Keratinocyte (primary cell): Measurements from ENCODE around the gene PRLR. TPM values are rescaled to one million over a fixed set of nuclear protein-coding genes. Genes with fewer than 3 reads are reported as not detected.

Source experiments
- DNase-seq: peaks from one replicate; pipeline ENCODE4 v3.0.0-alpha.2; 2011; ENCODE audit warnings: low read depth, missing footprints, low spot score
- FAIRE-seq: peaks from 2 replicates; lab custom pipeline; 2011; peaks lifted over from hg19 to GRCh38; lab: Jason Lieb, UNC
- H2AFZ ChIP-seq: 2 replicates; pipeline ENCODE4 v1.6.0; 2012; ENCODE audit warnings: low read length, control low read depth, inconsistent platforms; ENCODE audit not compliant: control insufficient read depth
- H3K27ac ChIP-seq: 2 replicates; pipeline ENCODE4 v1.5.1; 2011; ENCODE audit warnings: low read length; ENCODE audit not compliant: control insufficient read depth, insufficient read depth
- H3K27me3 ChIP-seq: 3 replicates; pipeline ENCODE4 v1.6.0; 2011; ENCODE audit warnings: low read length; ENCODE audit not compliant: control insufficient read depth, insufficient read depth; ENCODE audit errors: extremely low read depth
- H3K36me3 ChIP-seq, 2 experiments: 2 replicates in 1 of 2; 3 replicates in 1 of 2; pipeline ENCODE4 v1.5.1; 2011; ENCODE audit warnings: low read length in 2 of 2, mild to moderate bottlenecking in 1 of 2; ENCODE audit not compliant: control insufficient read depth in 2 of 2, insufficient read depth in 2 of 2; ENCODE audit errors: extremely low read depth in 1 of 2
- H3K4me1 ChIP-seq: 3 replicates; pipeline ENCODE4 v1.5.1; 2011; ENCODE audit warnings: low read length; ENCODE audit not compliant: control insufficient read depth, insufficient read depth; ENCODE audit errors: extremely low read depth
- H3K4me2 ChIP-seq: 3 replicates; pipeline ENCODE4 v1.6.0; 2011; ENCODE audit warnings: low read depth, low read length; ENCODE audit not compliant: control insufficient read depth, insufficient read depth; ENCODE audit errors: extremely low read depth
- H3K4me3 ChIP-seq, 3 experiments: fragments of 200-600 bp in 1 of 3; sonication (generic) in 1 of 3; 2 replicates in 2 of 3; 3 replicates in 1 of 3; pipeline ENCODE4 v1.5.1; 2011 to 2016; ENCODE audit warnings: low read length in 3 of 3, mild to moderate bottlenecking in 3 of 3, control low read depth in 2 of 3, inconsistent platforms in 1 of 3, low read depth in 1 of 3, mixed read lengths in 1 of 3, mixed run types in 1 of 3, moderate library complexity in 1 of 3; ENCODE audit not compliant: control insufficient read depth in 2 of 3, insufficient read depth in 2 of 3; ENCODE audit errors: extremely low read depth in 1 of 3
- H3K79me2 ChIP-seq: 2 replicates; pipeline ENCODE4 v1.6.0; 2012; ENCODE audit warnings: low read length; ENCODE audit not compliant: control insufficient read depth, insufficient read depth
- H3K9ac ChIP-seq: 3 replicates; pipeline ENCODE4 v1.6.0; 2011; ENCODE audit warnings: low read length; ENCODE audit not compliant: control insufficient read depth, insufficient read depth; ENCODE audit errors: extremely low read depth
- H3K9me1 ChIP-seq: 3 replicates; pipeline ENCODE4 v1.6.0; 2011; ENCODE audit warnings: low read length; ENCODE audit not compliant: control insufficient read depth, insufficient read depth; ENCODE audit errors: extremely low read depth
- H3K9me3 ChIP-seq: 2 replicates; pipeline ENCODE4 v1.5.1; 2012; ENCODE audit warnings: low read depth, low read length; ENCODE audit not compliant: control insufficient read depth
- H4K20me1 ChIP-seq: 3 replicates; pipeline ENCODE4 v1.6.0; 2011; ENCODE audit warnings: low read length; ENCODE audit not compliant: control insufficient read depth, insufficient read depth; ENCODE audit errors: extremely low read depth
- EZH2 ChIP-seq: IDR thresholded peaks from one replicate; pipeline ENCODE4 v1.6.1; 2012; ENCODE audit warnings: inconsistent platforms, mild to moderate bottlenecking, low read length, moderate library complexity
- dilution Hi-C: fragments of 300-500 bp; cut with MboI; formaldehyde crosslinking; loops from one replicate; pipeline ENCODE4 v1.7.0; 2020; ENCODE audit warnings: low sequenced_read_pairs; ENCODE audit not compliant: extremely low pct_ligation_motif_present
- polyA plus RNA-seq, 5 experiments: library from polyadenylated mRNA; depleted of rRNA in 3 of 5; stranded (reverse) in 3 of 5; stranded (forward) in 1 of 5; unstranded in 1 of 5; fragments of >200 nt; gene quantifications; 1 replicate in 1 of 5; 2 replicates in 3 of 5; 3 replicates in 1 of 5; pipeline versions ENCODE4 v1.2.1 to v1.2.3, GENCODE V29; 2011 to 2012; ENCODE audit warnings: missing spikeins in 2 of 5, low read depth in 1 of 5, low replicate concordance in 1 of 5
- TF ChIP-seq, protein P1 (sequence below), 3 experiments: IDR thresholded peaks in 1 of 3; conservative IDR thresholded peaks in 1 of 3; optimal IDR thresholded peaks in 1 of 3; 2 replicates in 2 of 3; 3 replicates in 1 of 3; pipeline versions ENCODE3 to v1.5.1; 2011; ENCODE audit warnings: low read length in 3 of 3, mild to moderate bottlenecking in 3 of 3, moderate library complexity in 2 of 3, control low read depth in 1 of 3, inconsistent platforms in 1 of 3; ENCODE audit not compliant: insufficient read depth in 2 of 3; ENCODE audit errors: extremely low read depth in 1 of 3

PRLR gene
- polyA plus RNA-seq, 1 donor (not counting 4 experiments of a cell fraction or from before 2014, with no cell fraction given): 0.04 TPM

DNA sequence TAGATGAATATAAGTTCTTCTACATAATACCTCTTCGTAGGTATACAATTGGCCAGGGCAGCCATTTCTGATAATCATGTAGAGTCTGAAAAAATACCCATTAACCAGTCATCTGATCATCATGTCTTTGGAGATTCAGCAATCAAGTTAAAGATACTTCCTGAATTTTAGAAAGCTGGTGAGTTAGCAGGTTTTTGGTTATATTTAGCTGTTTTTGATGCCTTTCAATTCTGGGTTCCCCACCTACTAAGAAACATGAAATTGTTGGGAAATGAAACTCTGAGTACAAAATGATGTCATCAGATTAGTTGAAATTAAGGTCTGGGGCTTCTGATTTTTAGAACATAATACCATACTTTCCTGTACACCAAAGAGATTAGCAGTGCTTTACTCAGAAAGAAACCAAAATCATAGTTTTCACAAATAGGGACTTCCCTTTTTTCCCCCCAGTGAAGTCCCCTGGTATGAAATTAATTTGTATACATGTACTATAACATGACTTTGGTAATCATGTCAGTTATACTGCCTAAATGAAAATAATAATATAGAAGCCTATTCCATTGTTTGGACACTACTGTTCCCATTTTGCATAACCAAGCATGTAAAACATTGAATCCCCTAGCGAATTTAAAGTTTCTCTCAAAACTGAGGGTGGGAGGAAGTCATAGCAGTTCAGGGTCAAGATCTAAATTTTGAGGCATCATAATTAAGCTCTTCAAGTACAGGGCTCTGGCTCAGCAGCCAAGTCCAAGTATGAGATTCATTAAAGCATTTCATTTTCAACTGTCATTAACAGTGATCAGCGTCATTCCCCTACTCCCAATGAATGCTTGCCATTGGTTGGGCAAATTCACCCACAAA is 17.9 kb downstream of the PRLR start:
- Histone ChIP-seq H4K20me1 (no peaks in the 10 kb centered on the region), H3K79me2 (no peaks in the 10 kb centered on the region), H2AFZ (no peak overlapping the region), H3K4me1 (no peaks in the 10 kb centered on the region), H3K9me3 (no peaks in the 10 kb centered on the region), H3K4me3 (no peak overlapping the region), H3K27ac (no peak overlapping the region), H3K4me2 (no peak overlapping the region), H3K36me3 (no peaks in the 10 kb centered on the region), H3K9me1 (no peaks in the 10 kb centered on the region), H3K27me3 (no peaks in the 10 kb centered on the region), H3K9ac (no peak overlapping the region)
- TF ChIP-seq, protein P1, sequence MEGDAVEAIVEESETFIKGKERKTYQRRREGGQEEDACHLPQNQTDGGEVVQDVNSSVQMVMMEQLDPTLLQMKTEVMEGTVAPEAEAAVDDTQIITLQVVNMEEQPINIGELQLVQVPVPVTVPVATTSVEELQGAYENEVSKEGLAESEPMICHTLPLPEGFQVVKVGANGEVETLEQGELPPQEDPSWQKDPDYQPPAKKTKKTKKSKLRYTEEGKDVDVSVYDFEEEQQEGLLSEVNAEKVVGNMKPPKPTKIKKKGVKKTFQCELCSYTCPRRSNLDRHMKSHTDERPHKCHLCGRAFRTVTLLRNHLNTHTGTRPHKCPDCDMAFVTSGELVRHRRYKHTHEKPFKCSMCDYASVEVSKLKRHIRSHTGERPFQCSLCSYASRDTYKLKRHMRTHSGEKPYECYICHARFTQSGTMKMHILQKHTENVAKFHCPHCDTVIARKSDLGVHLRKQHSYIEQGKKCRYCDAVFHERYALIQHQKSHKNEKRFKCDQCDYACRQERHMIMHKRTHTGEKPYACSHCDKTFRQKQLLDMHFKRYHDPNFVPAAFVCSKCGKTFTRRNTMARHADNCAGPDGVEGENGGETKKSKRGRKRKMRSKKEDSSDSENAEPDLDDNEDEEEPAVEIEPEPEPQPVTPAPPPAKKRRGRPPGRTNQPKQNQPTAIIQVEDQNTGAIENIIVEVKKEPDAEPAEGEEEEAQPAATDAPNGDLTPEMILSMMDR (optimal IDR thresholded peaks at IDR 0.05 in 1 of 3, IDR thresholded peaks at IDR 0.05 in 1 of 3, conservative IDR thresholded peaks at IDR 0.05 in 1 of 3; ENCODE audit: extremely low read depth in 1 of 3, insufficient read depth in 2 of 3, low read length in 3 of 3): no peak
- TF ChIP-seq EZH2: no peak
- FAIRE-seq: no peak
- DNase-seq: no peak
- dilution Hi-C loops: no loop called here

DNA sequence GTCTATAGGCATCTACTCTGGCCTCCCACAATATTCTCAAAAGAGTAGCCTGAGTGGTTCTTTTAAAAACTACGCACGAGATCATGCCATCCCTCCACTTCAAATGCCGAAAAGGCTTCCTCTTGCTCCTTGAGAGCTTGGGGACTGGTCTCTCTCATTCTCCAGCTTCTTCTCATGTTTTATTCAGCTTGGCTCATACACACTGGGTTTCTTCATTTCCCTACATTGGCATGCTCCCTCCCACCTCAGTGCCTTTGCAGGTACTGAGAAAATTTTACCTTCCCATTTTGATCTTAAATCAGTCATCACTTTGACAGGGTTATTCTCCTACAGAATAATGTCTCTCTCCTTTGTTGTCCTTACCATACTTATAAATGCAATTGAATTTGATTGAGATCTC is 20.4 kb downstream of the PRLR start:
- Histone ChIP-seq H3K9me1 (no peaks in the 10 kb centered on the region), H3K9me3 (no peaks in the 10 kb centered on the region), H2AFZ (no peak overlapping the region), H3K4me3 (no peak overlapping the region), H3K36me3 (no peaks in the 10 kb centered on the region), H3K79me2 (no peaks in the 10 kb centered on the region), H3K27me3 (no peaks in the 10 kb centered on the region), H3K27ac (no peak overlapping the region), H3K4me1 (no peaks in the 10 kb centered on the region), H4K20me1 (no peaks in the 10 kb centered on the region), H3K4me2 (no peak overlapping the region), H3K9ac (no peak overlapping the region)
- dilution Hi-C loops: no loop called here
- FAIRE-seq (no peak), DNase-seq (no peak)
- TF ChIP-seq EZH2: no peak
- TF ChIP-seq, protein P1 (optimal IDR thresholded peaks at IDR 0.05 in 1 of 3, IDR thresholded peaks at IDR 0.05 in 1 of 3, conservative IDR thresholded peaks at IDR 0.05 in 1 of 3; ENCODE audit: extremely low read depth in 1 of 3, insufficient read depth in 2 of 3, low read length in 3 of 3): no peak
